Astrocyte (in vitro differentiated cells and primary cell): ENCODE results near the gene RTEL1.
"Not testable (repeated sequence)": the region's sequence is repeated elsewhere in the genome, so short reads cannot be mapped to it uniquely, and the experiment has no call there.

ENCODE experiments used
- EZH2 ChIP-seq: IDR thresholded peaks from 2 replicates; pipeline ENCODE4 v1.6.1; 2012; ENCODE audit warnings: mild to moderate bottlenecking, low read length, inconsistent platforms; ENCODE audit not compliant: insufficient read depth
- TF ChIP-seq, protein P1 (sequence below): IDR thresholded peaks from 2 replicates; pipeline ENCODE4 v1.5.1; 2011; ENCODE audit warnings: low read depth, mild to moderate bottlenecking, inconsistent platforms, low read length, moderate library complexity; ENCODE audit not compliant: insufficient read depth

DNA sequence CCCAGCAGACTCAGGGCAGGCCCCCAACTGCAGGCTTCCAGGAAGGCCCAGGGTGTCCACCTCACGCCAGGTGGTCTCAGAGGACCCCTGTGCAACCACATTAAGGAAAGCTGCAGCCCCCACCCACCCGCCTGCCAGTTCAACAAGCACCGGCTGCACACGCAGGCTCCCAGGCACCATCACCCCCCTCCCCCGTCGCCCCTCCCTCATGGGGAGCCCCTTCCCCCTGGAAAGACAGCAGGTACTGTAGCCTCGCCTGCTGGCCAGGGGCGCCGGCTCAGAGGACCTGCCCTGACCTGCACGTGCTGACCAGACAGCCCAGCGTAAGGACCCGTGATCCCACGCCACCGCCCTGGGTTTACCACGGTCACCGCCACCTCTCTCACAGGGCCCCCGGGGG, 17.4 kb upstream of the RTEL1 start:
- TF ChIP-seq, protein P1, sequence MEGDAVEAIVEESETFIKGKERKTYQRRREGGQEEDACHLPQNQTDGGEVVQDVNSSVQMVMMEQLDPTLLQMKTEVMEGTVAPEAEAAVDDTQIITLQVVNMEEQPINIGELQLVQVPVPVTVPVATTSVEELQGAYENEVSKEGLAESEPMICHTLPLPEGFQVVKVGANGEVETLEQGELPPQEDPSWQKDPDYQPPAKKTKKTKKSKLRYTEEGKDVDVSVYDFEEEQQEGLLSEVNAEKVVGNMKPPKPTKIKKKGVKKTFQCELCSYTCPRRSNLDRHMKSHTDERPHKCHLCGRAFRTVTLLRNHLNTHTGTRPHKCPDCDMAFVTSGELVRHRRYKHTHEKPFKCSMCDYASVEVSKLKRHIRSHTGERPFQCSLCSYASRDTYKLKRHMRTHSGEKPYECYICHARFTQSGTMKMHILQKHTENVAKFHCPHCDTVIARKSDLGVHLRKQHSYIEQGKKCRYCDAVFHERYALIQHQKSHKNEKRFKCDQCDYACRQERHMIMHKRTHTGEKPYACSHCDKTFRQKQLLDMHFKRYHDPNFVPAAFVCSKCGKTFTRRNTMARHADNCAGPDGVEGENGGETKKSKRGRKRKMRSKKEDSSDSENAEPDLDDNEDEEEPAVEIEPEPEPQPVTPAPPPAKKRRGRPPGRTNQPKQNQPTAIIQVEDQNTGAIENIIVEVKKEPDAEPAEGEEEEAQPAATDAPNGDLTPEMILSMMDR = not testable (repeated sequence)
- not testable (repeated sequence) for TF ChIP-seq EZH2
